ENCODE measurements around the gene RPL29.
"Not testable (repeated sequence)": the region's sequence is repeated elsewhere in the genome, so short reads cannot be mapped to it uniquely, and the experiment has no call there.

The RPL29 gene

GRCh38 chr3:51995346-51996163 lies at the start of gene RPL29:
TSS of gene RPL29 (minus strand) at chr3:51995895. CDS start at chr3:51995461, 434 bp downstream.
- DNase-seq (ENCODE audit: low spot score) = peak; percentile 88

- peak; percentile 45 for DNase-seq (ENCODE audit: low spot score)
These were observed 49.3 kb upstream of the RPL29 start for GRCh38 chr3:52044869-52045619.

GRCh38 chr3:52043750-52044149 lies 48.1 kb upstream of the RPL29 start:
- no peak for DNase-seq (ENCODE audit: low spot score)

- DNase-seq (ENCODE audit: low spot score) = not testable (repeated sequence)
These were observed 47.3 kb upstream of the RPL29 start for GRCh38 chr3:52043039-52043438.

- DNase-seq (ENCODE audit: low spot score) = peak; percentile 16
These were observed 45.5 kb upstream of the RPL29 start for GRCh38 chr3:52041118-52041731.

- DNase-seq (ENCODE audit: low spot score) = no peak
These were observed 44.9 kb upstream of the RPL29 start for GRCh38 chr3:52040600-52040999.

- no peak for DNase-seq (ENCODE audit: low spot score)
These were observed 44.2 kb upstream of the RPL29 start for GRCh38 chr3:52039846-52040245.

DNA sequence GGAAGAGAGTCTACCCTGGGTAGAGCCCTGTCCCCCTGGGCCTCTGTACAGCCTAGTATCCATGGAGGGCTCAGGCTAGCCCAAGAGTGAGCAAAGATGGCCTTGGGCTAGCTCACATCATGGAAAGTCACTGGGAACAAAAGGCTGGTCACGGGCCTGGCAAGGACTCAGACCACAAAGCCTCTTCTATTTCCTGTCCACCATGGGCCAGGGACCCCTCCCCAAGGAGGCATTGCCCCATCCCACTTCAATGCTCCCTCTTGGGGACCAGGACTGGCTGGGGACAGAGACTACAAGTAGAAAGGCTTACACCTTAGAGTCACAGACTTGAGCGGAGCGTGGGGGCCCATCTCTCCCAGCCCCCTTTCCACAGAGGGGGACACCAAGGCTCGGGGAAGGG lies 43.7 kb upstream of the RPL29 start:
- no peak for DNase-seq (ENCODE audit: low spot score)

- no peak for DNase-seq (ENCODE audit: low spot score)
These were observed 42.5 kb upstream of the RPL29 start for GRCh38 chr3:52038227-52038626.

- no peak for DNase-seq (ENCODE audit: low spot score)
These were observed 41.6 kb upstream of the RPL29 start for GRCh38 chr3:52037291-52037690.

- no peak for DNase-seq (ENCODE audit: low spot score)
These were observed 41.1 kb upstream of the RPL29 start for GRCh38 chr3:52036829-52037228.

DNA sequence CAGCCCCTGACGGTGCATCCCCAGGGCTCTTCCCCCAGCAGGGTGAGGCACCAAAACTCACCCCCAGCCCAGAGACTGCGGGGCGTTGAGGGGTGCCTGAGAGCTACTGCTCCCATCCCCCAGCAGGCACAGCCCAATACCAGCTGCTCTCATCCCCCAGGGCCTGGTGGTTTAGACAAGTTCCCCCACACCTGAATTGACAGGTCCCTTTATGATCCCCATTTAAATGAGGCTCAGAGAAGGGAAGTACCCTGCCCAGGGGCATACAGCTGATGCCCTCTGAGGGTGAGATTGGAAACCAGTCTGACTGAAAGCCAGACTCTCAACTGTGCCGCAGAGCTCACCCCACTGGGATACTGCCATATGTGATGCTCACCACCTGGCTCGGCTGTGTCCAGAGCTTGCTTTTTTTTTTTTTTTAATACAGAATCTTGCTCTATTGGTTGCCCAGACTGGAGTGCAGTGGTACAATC lies 40.6 kb upstream of the RPL29 start:
- no peak for DNase-seq (ENCODE audit: low spot score)

DNA sequence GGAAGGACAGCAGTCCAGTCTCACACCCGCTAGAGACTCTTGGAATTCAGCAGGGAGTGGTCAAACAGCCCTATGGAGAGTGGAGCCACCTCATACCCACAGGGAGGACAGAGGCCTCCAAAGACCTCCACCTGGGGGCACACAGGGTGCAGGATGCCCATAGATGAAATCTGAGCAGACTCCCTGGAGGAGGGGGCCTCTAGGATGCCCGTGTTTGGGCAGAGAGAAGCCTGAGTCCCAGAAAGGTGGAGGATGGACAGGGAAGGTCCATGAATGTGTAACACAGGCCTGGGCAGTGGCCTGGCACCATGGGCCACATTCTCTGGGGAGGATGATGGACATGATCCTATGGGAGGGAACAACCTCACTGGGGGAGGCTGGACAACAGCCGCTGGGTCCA lies 39.0 kb upstream of the RPL29 start:
- DNase-seq (ENCODE audit: low spot score) = no peak

DNA sequence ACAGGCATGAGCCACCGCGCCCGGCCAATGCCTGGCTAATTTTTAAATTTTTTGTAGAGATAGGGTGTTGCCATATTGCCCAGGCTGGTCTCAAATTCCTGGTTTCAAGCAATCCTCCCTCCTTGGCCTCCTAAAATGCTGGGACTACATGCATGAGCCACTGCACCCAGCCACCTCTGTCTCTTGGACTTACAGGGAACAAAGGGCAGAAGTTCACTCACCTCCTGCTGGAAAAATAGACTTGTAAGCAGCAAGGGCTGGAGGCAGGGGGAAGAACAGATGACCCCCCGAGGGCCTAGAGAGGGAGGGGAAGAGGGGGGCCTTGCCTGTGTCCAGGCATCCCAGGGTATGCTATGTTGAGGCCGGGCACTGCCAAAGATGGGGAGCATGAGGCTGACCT lies 38.5 kb upstream of the RPL29 start:
- DNase-seq (ENCODE audit: low spot score) = no peak

GRCh38 chr3:52033748-52034147 lies 38.1 kb upstream of the RPL29 start:
- DNase-seq (ENCODE audit: low spot score) = not testable (repeated sequence)

GRCh38 chr3:52032702-52033408 lies 37.2 kb upstream of the RPL29 start:
- DNase-seq (ENCODE audit: low spot score) = no peak

- DNase-seq (ENCODE audit: low spot score) = no peak
These were observed 36.2 kb upstream of the RPL29 start for GRCh38 chr3:52031896-52032295.

DNA sequence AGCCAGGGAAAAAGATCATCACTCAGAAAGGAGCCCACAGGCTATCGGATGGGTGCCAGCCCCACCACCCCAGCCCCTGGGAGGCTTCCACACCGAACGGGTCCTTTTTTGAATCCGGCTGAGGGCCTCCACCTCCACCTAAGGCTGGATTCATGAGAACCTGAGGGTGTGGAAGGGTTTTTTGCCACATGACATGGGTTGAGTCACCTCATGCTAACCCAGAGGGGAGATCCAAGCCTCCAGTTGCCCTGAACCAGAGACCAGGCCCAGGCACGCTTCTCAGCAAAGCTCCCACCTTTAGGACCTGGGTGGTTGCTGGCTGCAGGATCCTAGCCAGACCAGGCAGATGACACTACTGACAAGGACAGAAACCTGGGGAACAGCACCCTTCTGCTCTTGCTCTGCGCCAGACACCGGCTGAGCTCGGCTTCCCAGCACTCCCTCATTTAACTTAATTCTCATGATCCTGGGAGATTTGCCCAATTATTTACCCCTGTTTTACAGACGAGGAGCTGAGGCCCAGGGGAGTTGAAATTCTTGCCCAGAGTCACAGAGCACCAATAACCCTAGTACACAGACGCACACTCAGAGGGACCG lies 35.1 kb upstream of the RPL29 start:
- DNase-seq (ENCODE audit: low spot score) = no peak

- DNase-seq (ENCODE audit: low spot score) = no peak
These were observed 33.8 kb upstream of the RPL29 start for GRCh38 chr3:52029535-52029934.

DNA sequence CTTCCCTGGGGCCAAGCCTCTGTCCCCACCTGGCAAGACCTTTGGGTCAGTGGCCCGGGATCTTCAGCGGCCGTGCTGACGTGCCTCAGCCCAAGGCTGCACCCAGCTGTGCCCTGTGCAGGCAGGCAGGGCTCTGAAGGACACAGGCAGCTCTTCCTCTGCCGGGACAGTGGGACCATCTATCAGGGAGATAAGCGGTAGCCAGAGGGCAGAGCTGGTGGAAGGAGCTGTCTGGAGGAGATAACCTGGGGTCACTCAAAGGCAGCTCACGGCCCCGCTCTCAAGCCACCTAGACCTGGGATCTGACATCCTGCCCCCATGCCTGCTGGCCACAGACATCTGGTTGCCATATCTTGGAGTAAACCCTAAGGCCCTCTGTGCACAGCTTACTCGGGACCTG lies 33.4 kb upstream of the RPL29 start:
- DNase-seq (ENCODE audit: low spot score) = no peak

DNA sequence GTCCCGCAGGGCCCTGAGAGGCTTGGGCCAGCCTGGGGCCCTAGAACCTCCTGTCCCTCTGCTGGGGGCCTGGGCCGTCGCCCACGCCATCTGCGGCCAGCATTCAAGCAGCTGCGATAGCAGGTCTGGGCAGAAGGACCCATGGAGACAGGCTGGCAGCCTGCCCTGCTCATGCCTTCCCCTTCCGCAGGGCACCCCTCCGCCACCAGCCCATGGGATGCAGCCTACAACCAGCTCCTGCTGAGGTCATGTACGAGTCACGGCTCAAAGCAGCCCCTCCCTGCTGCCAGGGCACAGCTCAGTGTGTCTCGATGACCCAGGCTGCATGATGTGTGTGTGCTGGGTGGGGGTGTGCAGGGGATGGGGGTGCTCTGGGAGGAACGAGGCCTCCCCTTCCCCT lies 32.9 kb upstream of the RPL29 start:
- DNase-seq (ENCODE audit: low spot score) = no peak

- no peak for DNase-seq (ENCODE audit: low spot score)
These were observed 30.3 kb upstream of the RPL29 start for GRCh38 chr3:52026041-52026440.
